GM21390 (cell line): ENCODE measurements around the gene MTO1.
"Not testable (repeated sequence)": the region's sequence is repeated elsewhere in the genome, so short reads cannot be mapped to it uniquely, and the experiment has no call there.

Experiments used
- ATAC-seq: cut with Tn5 transposase; IDR thresholded peaks from one replicate; pipeline ENCODE4 v1.9.1; 2021; ENCODE audit not compliant: unreplicated experiment

MTO1 gene

DNA sequence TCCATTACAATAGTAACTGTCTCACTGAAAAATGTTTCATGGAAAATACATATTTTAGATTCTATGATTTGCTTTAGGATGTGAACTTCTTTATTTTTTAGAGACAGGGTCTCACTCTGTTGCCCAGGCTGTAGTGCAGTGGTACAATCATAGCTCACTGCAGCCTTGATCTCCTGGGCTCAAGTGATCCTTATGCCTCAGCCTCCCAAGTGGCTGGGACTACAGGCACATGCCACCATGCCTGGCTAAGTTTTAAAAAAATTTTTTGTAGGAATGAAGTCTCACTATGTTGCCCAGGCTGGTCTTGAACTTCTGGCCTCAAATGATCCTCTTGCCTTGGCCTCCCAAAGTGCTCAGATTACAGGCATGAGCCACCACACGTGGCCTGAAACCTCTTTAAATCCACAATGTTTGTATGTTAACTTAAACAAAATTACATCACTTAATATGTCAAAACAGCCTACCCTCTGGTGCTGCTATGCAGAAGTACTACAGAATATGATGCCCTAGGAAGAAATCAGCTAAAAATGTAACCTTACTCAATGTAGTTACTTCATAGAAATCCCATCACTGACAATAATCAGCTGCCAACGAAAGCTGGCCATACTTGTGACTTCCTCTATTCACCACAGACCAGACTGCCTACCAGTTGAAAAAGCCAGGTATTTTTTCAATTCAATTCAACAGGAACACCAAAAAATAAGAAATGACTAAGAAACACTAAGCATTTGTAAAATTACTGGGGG is 41.7 kb downstream of the MTO1 start:
- ATAC-seq, result no peak

DNA sequence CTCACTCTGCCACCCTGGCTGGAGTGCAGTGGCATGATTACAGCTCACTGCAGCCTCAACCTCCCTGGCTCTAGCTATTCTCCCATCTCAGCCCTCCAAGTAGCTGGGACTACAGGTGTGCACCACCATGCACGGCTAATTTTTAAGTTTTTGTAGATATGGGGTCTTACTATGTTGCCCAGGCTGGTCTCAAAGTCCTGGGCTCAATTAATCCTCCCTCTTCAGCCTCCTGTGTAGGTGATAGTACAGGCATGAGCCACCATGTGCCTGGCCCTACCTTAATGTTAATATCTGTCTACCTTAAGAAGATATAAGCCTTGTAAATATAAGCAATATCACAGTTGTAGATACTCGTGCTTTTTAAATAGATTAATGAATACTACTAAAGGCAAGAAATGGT is 42.6 kb downstream of the MTO1 start:
- ATAC-seq, result no peak

- no peak for ATAC-seq
Observed at GRCh38 chr6:73505142-73505541, 43.6 kb downstream of the MTO1 start.

DNA sequence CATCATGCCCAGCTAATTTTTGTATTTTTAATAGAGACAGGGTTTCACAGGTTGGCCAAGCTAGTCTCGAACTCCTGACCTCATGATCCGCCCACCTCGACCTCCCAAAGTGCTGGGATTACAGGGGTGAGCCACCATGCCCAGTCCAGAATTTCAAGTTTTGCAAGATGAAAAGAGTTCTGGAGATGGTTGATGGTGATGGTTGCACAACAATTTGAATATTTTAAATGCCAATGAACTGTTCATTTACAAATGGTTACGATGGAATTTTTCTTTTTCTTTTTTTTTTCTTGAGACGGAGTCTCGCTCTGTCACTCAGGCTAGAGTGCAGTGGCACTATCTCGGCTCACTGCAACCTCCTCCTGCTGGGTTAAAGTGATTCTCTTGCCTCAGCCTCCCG is 44.2 kb downstream of the MTO1 start:
- ATAC-seq, result not testable (repeated sequence)

DNA sequence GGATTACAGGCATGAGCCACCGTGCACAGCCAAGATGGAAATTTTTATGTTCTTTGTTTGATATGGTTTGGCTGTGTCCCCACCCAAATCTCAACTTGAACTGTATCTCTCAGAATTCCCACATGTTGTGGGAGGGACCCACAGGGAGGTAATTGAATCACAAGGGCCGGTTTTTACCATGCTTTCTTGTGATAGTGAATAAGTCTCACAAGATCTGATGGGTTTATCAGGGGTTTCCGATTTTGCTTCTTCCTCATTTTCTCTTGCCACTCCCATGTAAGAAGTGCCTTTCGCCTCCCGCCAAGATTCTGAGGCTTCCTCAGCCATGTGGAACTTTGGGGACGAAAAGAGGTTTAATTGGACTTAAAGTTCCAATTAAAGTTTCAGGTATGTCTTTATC is 44.7 kb downstream of the MTO1 start:
- ATAC-seq, result no peak

DNA sequence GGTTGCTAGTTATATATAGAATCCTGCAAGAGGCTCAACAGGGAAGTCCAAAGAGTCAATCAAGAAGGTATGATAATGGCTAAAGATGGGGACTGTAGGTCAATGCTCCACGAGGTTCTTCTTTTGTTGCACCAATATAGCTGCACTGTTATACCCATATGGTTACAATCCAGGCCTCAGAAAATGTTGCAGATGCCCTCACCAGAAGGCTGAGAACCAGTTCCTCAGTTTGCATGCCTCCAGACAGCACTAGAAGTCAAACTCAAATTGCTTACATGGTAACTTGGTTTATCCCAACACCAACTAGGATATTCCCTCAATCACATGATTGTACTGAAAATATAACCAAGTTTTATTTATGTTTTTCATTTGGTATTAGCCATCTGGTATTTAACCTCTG is 47.2 kb downstream of the MTO1 start:
- ATAC-seq, result no peak

GRCh38 chr6:73509851-73510250 is 48.3 kb downstream of the MTO1 start:
- ATAC-seq, result no peak

- no peak for ATAC-seq
Observed at GRCh38 chr6:73511796-73512195, 50.3 kb downstream of the MTO1 start.

- ATAC-seq, result no peak
Observed at GRCh38 chr6:73513496-73513854, 51.9 kb downstream of the MTO1 start.

DNA sequence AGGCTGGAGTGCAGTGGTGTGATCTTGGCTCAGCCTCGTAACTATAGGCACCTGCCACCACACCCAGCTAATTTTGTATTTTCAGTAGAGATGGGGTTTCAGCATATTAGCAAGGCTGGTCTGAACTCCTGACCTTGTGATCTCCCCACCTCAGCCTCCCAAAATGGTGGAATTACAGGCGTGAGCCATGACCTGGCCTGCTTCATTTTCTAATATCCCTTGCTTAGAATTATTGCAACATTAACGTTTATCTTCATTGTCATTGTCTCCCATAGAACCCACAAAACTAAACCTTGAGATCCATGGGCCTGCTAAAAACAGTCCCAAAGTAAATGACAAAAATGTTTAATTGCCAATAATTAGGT is 53.2 kb downstream of the MTO1 start:
- ATAC-seq, result no peak

GRCh38 chr6:73515204-73515655 is 53.7 kb downstream of the MTO1 start:
- ATAC-seq, result peak; percentile 45

DNA sequence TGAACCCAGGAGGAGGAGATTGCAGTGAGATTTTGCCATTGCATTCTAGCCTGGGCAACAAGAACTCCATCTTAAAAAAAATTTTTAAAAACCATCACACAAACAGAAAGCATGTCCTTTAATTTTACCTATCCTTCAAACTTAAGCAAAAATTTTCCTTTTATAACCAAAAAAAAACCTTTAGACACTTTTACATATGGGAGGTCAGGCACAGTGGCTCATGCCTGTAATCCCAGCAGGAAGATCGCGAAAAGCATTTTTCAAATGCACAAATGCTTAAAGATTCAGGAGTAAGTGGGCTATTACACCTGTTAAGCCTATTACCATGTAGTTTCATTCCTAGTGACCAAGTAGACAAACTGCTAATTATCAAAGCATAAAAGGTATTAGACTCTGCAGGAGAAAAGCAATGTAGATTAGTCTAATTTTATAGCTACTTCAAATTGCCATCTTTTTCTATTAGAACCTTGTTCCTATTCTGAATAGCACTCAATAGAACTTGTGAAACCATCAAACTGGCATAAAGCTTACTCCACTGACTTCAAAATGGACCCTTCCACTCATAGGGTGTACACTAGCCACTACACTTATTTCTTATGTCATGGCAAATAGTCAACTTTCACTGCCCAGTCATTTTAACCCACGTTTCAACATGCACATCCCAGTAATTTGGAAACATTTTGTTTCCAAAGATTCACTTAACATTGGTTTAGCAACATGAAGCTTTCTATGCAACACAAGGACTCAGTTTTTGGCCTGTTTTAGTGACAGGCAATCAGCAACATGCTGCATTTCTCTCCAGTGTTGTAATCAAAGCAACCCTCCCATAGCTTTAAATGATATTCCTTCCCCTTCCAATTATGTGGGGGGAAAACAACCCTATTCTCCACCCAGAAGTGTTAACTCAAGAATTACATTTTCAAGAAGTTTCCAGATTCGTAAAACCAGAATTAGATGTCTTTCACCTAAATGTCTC is 55.3 kb downstream of the MTO1 start:
- no peak for ATAC-seq

DNA sequence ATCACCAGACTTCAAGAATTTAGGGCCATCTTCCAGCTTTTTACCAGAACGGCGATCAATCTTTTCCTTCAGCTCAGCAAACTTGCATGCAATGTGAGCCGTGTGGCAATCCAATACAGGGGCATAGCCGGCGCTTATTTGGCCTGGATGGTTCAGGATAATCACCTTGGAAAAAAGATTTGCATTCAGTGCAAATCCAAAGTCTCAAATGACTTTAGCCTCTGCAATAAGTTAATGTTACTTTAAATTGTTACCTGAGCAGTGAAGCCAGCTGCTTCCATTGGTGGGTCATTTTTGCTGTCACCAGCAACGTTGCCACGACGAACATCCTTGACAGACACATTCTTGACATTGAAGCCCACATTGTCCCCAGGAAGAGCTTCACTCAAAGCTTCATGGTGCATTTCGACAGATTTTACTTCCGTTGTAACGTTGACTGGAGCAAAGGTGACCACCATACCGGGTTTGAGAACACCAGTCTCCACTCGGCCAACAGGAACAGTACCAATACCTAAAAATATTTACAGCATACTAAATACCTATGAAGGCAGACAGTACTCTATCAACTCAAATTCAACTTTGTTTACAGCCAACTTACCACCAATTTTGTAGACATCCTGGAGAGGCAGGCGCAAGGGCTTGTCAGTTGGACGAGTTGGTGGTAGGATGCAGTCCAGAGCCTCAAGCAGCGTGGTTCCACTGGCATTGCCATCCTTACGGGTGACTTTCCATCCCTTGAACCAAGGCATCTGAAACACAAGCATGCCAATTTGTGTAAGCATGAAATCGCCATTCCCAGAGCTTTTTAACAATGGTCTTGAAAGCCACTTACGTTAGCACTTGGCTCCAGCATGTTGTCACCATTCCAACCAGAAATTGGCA is 56.8 kb downstream of the MTO1 start:
- not testable (repeated sequence) for ATAC-seq

- not testable (repeated sequence) for ATAC-seq
Observed at GRCh38 chr6:73518982-73519881, 57.7 kb downstream of the MTO1 start.

GRCh38 chr6:73519926-73520687 is 58.6 kb downstream of the MTO1 start:
- ATAC-seq, result no peak

DNA sequence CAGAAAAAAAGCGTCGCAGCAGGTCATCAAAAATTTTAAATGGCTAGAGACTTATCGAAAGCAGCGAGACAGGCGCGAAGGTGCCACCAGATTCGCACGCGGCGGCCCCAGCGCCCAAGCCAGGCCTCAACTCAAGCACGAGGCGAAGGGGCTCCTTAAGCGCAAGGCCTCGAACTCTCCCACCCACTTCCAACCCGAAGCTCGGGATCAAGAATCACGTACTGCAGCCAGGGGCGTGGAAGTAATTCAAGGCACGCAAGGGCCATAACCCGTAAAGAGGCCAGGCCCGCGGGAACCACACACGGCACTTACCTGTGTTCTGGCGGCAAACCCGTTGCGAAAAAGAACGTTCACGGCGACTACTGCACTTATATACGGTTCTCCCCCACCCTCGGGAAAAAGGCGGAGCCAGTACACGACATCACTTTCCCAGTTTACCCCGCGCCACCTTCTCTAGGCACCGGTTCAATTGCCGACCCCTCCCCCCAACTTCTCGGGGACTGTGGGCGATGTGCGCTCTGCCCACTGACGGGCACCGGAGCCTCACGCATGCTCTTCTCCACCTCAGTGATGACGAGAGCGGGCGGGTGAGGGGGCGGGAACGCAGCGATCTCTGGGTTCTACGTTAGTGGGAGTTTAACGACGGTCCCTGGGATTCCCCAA is 59.3 kb downstream of the MTO1 start, which contains the start of gene EEF1A1:
Gene EEF1A1, minus strand, starts transcription at position 345 of the 663 bp plus-strand sequence. CDS start 1,006 bp downstream, outside the sequence.
- peak; percentile 54 for ATAC-seq

DNA sequence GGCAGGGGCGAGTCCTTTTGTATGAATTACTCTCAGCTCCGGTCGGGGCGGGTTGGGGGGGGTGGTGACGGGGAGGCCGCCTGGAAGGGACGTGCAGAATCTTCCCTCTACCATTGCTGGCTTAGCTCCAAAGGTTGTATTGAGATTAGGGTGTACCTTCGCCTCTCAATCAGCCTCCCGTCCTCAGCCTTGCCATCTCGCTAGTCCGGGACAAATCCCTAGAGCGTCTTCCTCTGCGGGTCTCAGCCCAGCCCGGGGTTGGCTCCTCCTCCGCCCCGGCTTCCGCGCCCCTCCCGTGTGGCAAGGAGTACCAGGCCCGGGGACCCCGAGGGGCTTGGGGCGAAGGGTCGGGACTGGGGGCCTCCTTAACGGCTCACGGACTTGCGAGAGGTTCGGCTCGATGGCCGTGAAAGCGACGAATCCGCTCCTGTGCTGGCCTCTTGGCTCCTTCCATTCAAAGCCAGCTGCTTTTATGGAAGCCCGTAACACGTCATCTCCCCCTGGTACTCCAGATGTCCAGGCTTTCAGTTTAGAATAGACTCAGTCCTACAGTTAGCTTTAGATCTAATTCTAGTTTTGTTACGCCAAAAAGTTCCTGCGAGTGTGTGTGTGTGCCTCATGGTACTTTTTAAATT is 59.9 kb downstream of the MTO1 start:
- peak; percentile 33 for ATAC-seq

DNA sequence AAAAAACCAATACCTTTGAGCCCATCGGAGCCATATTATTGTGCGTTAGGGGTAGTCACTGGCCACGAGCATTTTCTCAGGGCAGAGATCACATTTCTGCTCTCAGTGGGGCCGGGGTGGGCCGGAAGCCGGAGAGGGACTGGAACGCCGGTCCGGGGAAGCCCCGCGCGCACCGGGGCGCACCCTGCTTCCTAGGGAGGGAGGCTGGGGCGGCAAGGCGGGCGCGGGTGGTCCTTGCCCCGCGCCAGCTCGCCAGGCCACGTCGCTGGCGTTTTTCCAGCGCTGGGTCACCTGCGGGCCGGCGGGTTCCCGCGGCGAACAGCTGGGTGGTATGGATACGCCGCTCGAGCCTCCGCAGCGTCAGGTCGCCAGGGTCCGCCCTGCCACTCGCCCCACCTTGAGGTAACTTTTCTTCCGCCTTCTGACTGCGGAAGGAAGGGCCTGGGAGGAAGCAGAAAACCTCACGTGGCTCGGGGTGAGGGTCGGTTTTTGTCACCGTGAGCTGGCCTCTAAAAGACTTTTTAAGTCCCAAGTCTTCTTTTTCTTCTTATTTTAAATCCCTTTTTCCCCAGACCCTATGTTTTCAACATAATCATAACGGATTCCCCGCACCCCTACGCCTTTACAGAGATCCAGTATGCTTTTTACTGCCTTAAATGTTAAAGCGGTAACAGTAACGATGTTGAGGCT is 62.0 kb downstream of the MTO1 start:
- peak; percentile 46 for ATAC-seq
